ENCODE results near the gene GPX4. TPM values are rescaled to one million over a fixed set of nuclear protein-coding genes. Genes with fewer than 3 reads are reported as not detected.

GPX4 gene
- polyA plus RNA-seq, 1 of the 3 experiments (the other 2 are of a cell fraction): 925 TPM

DNA sequence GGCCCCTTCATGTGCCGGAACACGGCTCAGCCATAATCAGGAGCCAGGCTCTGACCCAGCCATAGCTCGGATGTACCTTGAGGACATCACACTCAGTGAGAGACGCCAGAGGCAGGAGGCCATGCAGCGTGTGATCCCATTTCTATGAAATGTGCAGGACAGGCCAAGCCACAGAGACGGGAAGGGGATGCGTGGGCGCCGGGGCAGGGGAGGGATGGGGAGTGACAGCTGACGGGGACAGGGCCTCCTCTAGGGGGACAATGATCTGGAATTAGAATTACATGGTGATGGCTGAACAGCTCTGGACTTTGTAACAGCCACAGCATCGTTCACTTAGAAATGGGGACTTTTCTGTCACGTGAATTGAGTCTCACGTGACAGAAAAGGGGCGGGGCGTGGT, 35.3 kb downstream of the GPX4 start:
- Histone ChIP-seq H3K79me2 (ENCODE audit: insufficient read depth) (peaks cover 10% of the 10 kb centered on the region), H3K4me3 (ENCODE audit: low read depth in 2 of 2, low read length in 1 of 2) (no peak overlapping the region), H3K4me1 (ENCODE audit: control insufficient read depth in 1 of 2, insufficient read depth in 2 of 2, low read depth in 1 of 2, low read length in 1 of 2) (no peaks in the 10 kb centered on the region), H3K4me2 (no peak overlapping the region), H3K9me3 (no peaks in the 10 kb centered on the region), H3K27me3 (ENCODE audit: insufficient read depth) (no peaks in the 10 kb centered on the region), H3K36me3 (replicated peaks in 1 of 2; ENCODE audit: control insufficient read depth in 1 of 2, insufficient read depth in 2 of 2, low read length in 1 of 2) (peaks cover 4 to 9% of the 10 kb centered on the region in 2 experiments), H3F3A (replicated peaks; ENCODE audit: insufficient read depth) (peaks cover 6% of the 10 kb centered on the region), H3K9ac (no peak overlapping the region), H4K20me1 (ENCODE audit: insufficient read depth) (no peaks in the 10 kb centered on the region), H2AFZ (ENCODE audit: low read depth) (no peak overlapping the region), H3K27ac (ENCODE audit: low read depth in 2 of 2, low read length in 1 of 2) (no peak overlapping the region), H3K9me2 (no peaks in the 10 kb centered on the region)
- DNase-seq: no peak
- no peak for TF ChIP-seq SIN3A (IDR thresholded peaks at IDR 0.05; ENCODE audit: borderline replicate concordance, low read depth, low read length)
- TF ChIP-seq FOXM1 (IDR thresholded peaks at IDR 0.05; ENCODE audit: low read depth): no peak
- TF ChIP-seq, protein P1, sequence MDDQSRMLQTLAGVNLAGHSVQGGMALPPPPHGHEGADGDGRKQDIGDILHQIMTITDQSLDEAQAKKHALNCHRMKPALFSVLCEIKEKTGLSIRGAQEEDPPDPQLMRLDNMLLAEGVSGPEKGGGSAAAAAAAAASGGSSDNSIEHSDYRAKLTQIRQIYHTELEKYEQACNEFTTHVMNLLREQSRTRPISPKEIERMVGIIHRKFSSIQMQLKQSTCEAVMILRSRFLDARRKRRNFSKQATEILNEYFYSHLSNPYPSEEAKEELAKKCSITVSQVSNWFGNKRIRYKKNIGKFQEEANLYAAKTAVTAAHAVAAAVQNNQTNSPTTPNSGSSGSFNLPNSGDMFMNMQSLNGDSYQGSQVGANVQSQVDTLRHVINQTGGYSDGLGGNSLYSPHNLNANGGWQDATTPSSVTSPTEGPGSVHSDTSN (IDR thresholded peaks at IDR 0.05): no peak
- no peak for TF ChIP-seq RCOR1 (IDR thresholded peaks at IDR 0.05; ENCODE audit: low read length)
- TF ChIP-seq YY1 (IDR thresholded peaks at IDR 0.05; ENCODE audit: low read depth): no peak
- CTCF ChIA-PET: interaction anchor here (1.1 kb wide), 1 partner anchor 26 kb away, joined by 7 read pairs; no protein-coding TSS in a partner anchor
- POLR2A ChIA-PET: no interaction called here
- WGBS (ENCODE audit: low lambda C conversion rate): 95% methylated on average over 15 of the region's 15 CpGs

- no peak overlapping the region for H3K9ac ChIP-seq
- no peaks in the 10 kb centered on the region for H3K27me3 ChIP-seq (ENCODE audit: insufficient read depth)
- no peaks in the 10 kb centered on the region; the same call in 1 of the 2 replicates for H3K79me2 ChIP-seq (ENCODE audit: insufficient read depth)
- no peaks in the 10 kb centered on the region for H4K20me1 ChIP-seq (ENCODE audit: insufficient read depth)
- H3K4me1 ChIP-seq (ENCODE audit: control insufficient read depth in 1 of 2, insufficient read depth in 2 of 2, low read depth in 1 of 2, low read length in 1 of 2): no peaks in the 10 kb centered on the region
- WGBS (ENCODE audit: low lambda C conversion rate): 94% methylated on average over 35 of the region's 39 CpGs
- peaks cover 4 to 9% of the 10 kb centered on the region in 2 experiments for H3K36me3 ChIP-seq (replicated peaks in 1 of 2; ENCODE audit: control insufficient read depth in 1 of 2, insufficient read depth in 2 of 2, low read length in 1 of 2)
- no peak overlapping the region for H3K4me3 ChIP-seq (ENCODE audit: low read depth in 2 of 2, low read length in 1 of 2)
- TF ChIP-seq, protein P2, sequence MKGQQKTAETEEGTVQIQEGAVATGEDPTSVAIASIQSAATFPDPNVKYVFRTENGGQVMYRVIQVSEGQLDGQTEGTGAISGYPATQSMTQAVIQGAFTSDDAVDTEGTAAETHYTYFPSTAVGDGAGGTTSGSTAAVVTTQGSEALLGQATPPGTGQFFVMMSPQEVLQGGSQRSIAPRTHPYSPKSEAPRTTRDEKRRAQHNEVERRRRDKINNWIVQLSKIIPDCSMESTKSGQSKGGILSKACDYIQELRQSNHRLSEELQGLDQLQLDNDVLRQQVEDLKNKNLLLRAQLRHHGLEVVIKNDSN (IDR thresholded peaks at IDR 0.05; ENCODE audit: borderline replicate concordance, low read depth): no peak
- TF ChIP-seq, protein P1 (IDR thresholded peaks at IDR 0.05): no peak
- TF ChIP-seq GABPA (IDR thresholded peaks at IDR 0.05; ENCODE audit: low read depth) (no peak), MXI1 (IDR thresholded peaks at IDR 0.05; ENCODE audit: low read depth, low read length) (no peak), ELF1 (IDR thresholded peaks at IDR 0.05) (no peak), JUND (IDR thresholded peaks at IDR 0.05) (no peak), TCF12 (IDR thresholded peaks at IDR 0.05) (no peak), EP300 (IDR thresholded peaks at IDR 0.05; ENCODE audit: borderline replicate concordance in 1 of 2, low read depth in 1 of 2, low read length in 1 of 2) (no peak)
- H3K27ac ChIP-seq (ENCODE audit: low read depth in 2 of 2, low read length in 1 of 2): no peak overlapping the region
- no peak overlapping the region for H3K4me2 ChIP-seq
- H3K9me3 ChIP-seq: no peaks in the 10 kb centered on the region
- DNase-seq: no peak
- H3K9me2 ChIP-seq: no peaks in the 10 kb centered on the region
- CTCF ChIA-PET: no interaction called here
- H3F3A ChIP-seq (replicated peaks; ENCODE audit: insufficient read depth): peaks cover 6% of the 10 kb centered on the region
- POLR2A ChIA-PET: no interaction called here
- H2AFZ ChIP-seq (ENCODE audit: low read depth): no peak overlapping the region
These were observed 36.7 kb downstream of the GPX4 start for GRCh38 chr19:1140272-1141027.
